ENCODE data around the gene KAT6B. TPM values are rescaled to one million over a fixed set of nuclear protein-coding genes. Genes with fewer than 3 reads are reported as not detected.

Gene KAT6B
- total RNA-seq, 1 donor from 2014 or later = 18.1 TPM

DNA sequence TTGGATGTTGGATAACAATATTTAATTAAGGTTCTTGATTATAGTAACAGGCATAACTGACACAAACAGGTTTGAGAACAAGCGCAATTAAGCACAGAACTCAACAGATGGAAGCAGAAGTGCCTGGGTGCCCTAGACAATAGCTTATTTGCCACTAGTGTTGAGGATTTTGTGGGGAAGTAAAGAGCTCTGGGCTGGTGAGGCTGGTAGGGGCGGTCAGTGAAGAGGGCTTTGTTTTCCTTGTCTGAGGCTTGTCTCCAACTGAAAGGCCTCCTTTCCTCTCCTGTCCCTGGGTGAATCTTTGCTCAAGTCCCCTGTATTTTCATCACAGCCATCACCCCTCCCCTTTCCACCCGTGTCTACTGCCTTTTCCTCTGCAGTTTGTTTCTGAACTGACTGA lies 104.6 kb downstream of the KAT6B start:
- Mint-ChIP-seq H3K4me1 (ENCODE audit: unreplicated experiment) (peaks cover 41% of the 10 kb centered on the region), H3K27ac (ENCODE audit: unreplicated experiment) (no peak overlapping the region), H3K9me3 (ENCODE audit: unreplicated experiment) (no peaks in the 10 kb centered on the region), H3K4me3 (ENCODE audit: unreplicated experiment) (no peak overlapping the region), H3K36me3 (ENCODE audit: low read depth, unreplicated experiment) (no peaks in the 10 kb centered on the region), H3K27me3 (ENCODE audit: unreplicated experiment) (peaks cover 2% of the 10 kb centered on the region)
- TF ChIP-seq, protein P1, sequence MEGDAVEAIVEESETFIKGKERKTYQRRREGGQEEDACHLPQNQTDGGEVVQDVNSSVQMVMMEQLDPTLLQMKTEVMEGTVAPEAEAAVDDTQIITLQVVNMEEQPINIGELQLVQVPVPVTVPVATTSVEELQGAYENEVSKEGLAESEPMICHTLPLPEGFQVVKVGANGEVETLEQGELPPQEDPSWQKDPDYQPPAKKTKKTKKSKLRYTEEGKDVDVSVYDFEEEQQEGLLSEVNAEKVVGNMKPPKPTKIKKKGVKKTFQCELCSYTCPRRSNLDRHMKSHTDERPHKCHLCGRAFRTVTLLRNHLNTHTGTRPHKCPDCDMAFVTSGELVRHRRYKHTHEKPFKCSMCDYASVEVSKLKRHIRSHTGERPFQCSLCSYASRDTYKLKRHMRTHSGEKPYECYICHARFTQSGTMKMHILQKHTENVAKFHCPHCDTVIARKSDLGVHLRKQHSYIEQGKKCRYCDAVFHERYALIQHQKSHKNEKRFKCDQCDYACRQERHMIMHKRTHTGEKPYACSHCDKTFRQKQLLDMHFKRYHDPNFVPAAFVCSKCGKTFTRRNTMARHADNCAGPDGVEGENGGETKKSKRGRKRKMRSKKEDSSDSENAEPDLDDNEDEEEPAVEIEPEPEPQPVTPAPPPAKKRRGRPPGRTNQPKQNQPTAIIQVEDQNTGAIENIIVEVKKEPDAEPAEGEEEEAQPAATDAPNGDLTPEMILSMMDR (IDR thresholded peaks at IDR 0.05; ENCODE audit: unreplicated experiment) = no peak
- no peak for DNase-seq (ENCODE audit: low spot score)

DNA sequence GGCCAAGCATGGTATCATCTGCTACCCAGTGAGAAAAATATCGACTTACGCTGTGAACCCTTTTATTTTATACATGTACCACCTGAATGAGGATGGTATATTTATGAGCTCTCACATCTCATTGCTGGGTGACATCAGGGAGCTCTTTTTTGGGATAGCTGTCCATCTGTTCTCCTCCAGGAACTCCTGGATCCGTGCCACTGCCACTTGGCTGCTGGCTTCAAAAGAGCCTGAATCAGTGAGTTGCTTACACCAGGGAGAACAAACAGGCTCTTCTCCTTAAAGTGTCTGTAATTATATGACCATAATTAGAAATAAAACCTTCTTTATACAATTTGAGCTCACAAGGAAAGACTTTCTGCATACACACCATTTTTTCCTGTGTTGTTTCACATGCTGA lies 106.2 kb downstream of the KAT6B start:
- TF ChIP-seq, protein P1 (IDR thresholded peaks at IDR 0.05; ENCODE audit: unreplicated experiment) = no peak
- no peaks in the 10 kb centered on the region for H3K9me3 Mint-ChIP-seq (ENCODE audit: unreplicated experiment)
- H3K27ac Mint-ChIP-seq (ENCODE audit: unreplicated experiment) = no peak overlapping the region
- DNase-seq (ENCODE audit: low spot score) = no peak
- H3K4me1 Mint-ChIP-seq (ENCODE audit: unreplicated experiment) = peaks cover 31% of the 10 kb centered on the region
- H3K27me3 Mint-ChIP-seq (ENCODE audit: unreplicated experiment) = peaks cover under 1% of the 10 kb centered on the region
- no peaks in the 10 kb centered on the region for H3K36me3 Mint-ChIP-seq (ENCODE audit: low read depth, unreplicated experiment)
- H3K4me3 Mint-ChIP-seq (ENCODE audit: unreplicated experiment) = no peak overlapping the region

DNA sequence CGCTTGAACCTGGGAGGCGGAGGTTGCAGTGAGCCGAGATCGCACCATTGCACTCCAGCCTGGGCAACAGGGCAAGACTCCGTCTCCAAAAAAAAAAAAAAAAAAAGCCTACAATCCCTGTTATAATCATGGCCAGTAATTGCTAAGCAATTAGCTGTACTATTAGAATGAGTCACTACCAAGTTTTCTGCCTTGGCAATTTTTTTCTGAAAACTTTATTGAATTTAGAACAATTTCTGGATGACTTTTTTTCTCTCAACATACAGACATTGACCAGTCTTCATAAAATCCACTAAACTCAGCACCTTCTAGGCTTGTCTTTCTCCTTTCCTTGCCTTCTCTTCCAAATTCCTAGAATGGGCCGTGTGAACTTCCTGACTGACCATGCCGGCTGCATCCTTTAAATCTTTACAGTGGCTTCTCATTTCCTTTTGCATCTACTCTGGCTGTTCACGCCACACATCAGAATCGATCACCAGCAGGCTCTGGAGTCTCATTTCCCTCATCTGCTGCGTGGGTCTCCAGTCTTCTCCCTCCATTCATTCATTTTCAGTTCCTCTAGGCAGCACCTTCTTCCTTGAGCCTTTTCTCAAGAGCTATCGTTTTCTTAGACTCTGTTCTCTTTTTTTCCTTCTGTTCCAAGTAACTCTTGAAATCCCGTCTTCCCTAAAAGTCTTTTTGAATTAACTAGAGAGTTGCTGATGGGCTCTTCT lies 107.9 kb downstream of the KAT6B start:
- TF ChIP-seq, protein P1 (IDR thresholded peaks at IDR 0.05; ENCODE audit: unreplicated experiment) = no peak
- Mint-ChIP-seq H3K27me3 (ENCODE audit: unreplicated experiment) (peaks cover 2% of the 10 kb centered on the region), H3K27ac (ENCODE audit: unreplicated experiment) (peak overlapping the region; percentile 81), H3K4me1 (ENCODE audit: unreplicated experiment) (peaks cover 28% of the 10 kb centered on the region), H3K36me3 (ENCODE audit: low read depth, unreplicated experiment) (no peaks in the 10 kb centered on the region), H3K9me3 (ENCODE audit: unreplicated experiment) (no peaks in the 10 kb centered on the region), H3K4me3 (ENCODE audit: unreplicated experiment) (no peak overlapping the region)
- DNase-seq (ENCODE audit: low spot score) = no peak

DNA sequence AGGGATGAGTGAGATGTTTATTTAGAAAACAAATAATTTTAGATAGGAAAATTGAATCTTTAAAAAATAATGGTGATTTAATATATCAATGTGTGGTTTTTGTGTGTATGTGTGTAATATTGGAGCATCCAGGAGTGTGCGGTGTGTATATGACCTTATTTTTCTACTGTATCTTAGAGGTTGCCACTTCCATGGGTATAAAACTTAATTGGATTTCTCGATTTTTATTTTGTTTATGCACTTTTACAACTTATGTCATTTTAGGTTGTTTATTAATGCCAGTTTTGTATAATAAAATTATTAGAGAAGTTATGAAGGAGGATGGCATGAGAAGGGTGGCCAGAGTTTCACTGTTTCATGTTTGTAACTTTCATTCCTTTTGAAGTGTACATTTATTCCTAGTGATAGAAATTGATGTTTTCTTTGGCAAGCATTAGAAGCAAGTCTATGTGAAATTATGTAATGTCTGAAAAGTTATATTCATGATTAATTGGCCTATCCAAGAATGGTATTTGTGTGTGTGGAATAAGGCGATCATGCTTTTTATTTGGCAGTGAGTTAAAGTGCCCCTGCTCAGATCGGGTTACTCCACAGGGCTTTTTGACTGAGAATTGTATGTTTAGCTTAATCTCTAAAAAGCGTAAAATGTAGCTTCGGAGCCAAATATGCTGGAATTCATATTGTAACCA lies 110.3 kb downstream of the KAT6B start:
- no peaks in the 10 kb centered on the region for H3K36me3 Mint-ChIP-seq (ENCODE audit: low read depth, unreplicated experiment)
- no peaks in the 10 kb centered on the region for H3K9me3 Mint-ChIP-seq (ENCODE audit: unreplicated experiment)
- no peak for DNase-seq (ENCODE audit: low spot score)
- H3K4me3 Mint-ChIP-seq (ENCODE audit: unreplicated experiment) = no peak overlapping the region
- TF ChIP-seq, protein P1 (IDR thresholded peaks at IDR 0.05; ENCODE audit: unreplicated experiment) = no peak
- peaks cover 23% of the 10 kb centered on the region for H3K4me1 Mint-ChIP-seq (ENCODE audit: unreplicated experiment)
- no peak overlapping the region for H3K27ac Mint-ChIP-seq (ENCODE audit: unreplicated experiment)
- H3K27me3 Mint-ChIP-seq (ENCODE audit: unreplicated experiment) = peaks cover 2% of the 10 kb centered on the region

DNA sequence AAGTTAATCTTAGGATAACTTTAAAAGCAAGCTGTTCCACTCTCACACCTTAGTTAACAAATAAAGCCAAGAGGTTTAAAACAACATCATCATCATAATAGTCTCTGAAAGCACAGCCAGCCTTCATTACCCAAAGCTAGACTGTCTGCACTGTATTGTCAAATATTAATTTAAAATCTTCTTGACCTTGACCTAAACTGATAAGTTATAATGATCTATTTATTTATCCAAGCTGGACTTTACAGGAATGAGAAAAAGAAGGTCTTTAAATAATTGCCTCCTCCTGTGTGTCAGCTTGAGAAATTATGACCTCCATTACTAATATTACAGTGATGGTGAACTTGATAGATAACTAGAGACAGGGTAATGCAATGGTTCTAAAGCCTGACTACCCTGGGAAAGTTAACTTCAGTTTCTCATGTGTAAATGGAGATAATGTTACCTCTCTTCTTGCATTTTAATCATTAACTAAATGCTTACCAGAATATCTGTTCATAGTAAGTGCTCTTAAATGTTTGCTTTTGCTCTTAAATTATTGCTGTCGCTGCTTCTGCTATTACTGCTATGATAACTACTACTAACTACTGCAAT lies 111.0 kb downstream of the KAT6B start:
- no peaks in the 10 kb centered on the region for H3K36me3 Mint-ChIP-seq (ENCODE audit: low read depth, unreplicated experiment)
- H3K27me3 Mint-ChIP-seq (ENCODE audit: unreplicated experiment) = peaks cover 2% of the 10 kb centered on the region
- no peak overlapping the region for H3K4me3 Mint-ChIP-seq (ENCODE audit: unreplicated experiment)
- no peak overlapping the region for H3K27ac Mint-ChIP-seq (ENCODE audit: unreplicated experiment)
- no peak for DNase-seq (ENCODE audit: low spot score)
- peaks cover 16% of the 10 kb centered on the region for H3K4me1 Mint-ChIP-seq (ENCODE audit: unreplicated experiment)
- no peaks in the 10 kb centered on the region for H3K9me3 Mint-ChIP-seq (ENCODE audit: unreplicated experiment)
- TF ChIP-seq, protein P1 (IDR thresholded peaks at IDR 0.05; ENCODE audit: unreplicated experiment) = no peak

All from endothelial cell (in vitro differentiated cells).